Omental fat pad (tissue), 4 donors: ENCODE data around the gene MYBBP1A. TPM values are rescaled to one million over a fixed set of nuclear protein-coding genes. Genes with fewer than 3 reads are reported as not detected.
A peak's percentile ranks its signal among the peaks of the same experiment; 100 is the strongest.
"Not testable (repeated sequence)": the region's sequence is repeated elsewhere in the genome, so short reads cannot be mapped to it uniquely, and the experiment has no call there.

Experiments
- ATAC-seq: fragments of 150-250 bp; one replicate; pipeline ENCODE4 v1.9.1; 2016; ENCODE audit warnings: mild to moderate bottlenecking, moderate library complexity; ENCODE audit not compliant: low FRiP score
- DNase-seq: peaks from one replicate; pipeline ENCODE4 v3.0.0-alpha.2; 2019; ENCODE audit warnings: low spot score
- total RNA-seq, 4 donors: library from RNA; depleted of rRNA; stranded (reverse); fragments of >200 nt; gene quantifications; one replicate each; pipeline ENCODE4 v1.1.0, GENCODE V29; 2016
- TF ChIP-seq, protein P1 (sequence below), 3 donors: fragments of 450-650 bp; IDR thresholded peaks; one replicate each; pipeline ENCODE4 v1.5.1; 2016 to 2017; ENCODE audit warnings: antibody characterized with exemption in 3 of 3, mild to moderate bottlenecking in 3 of 3, moderate library complexity in 2 of 3

Gene MYBBP1A
- total RNA-seq, 4 donors from 2014 or later, result 33.1 to 142 (median 39.1) TPM

DNA sequence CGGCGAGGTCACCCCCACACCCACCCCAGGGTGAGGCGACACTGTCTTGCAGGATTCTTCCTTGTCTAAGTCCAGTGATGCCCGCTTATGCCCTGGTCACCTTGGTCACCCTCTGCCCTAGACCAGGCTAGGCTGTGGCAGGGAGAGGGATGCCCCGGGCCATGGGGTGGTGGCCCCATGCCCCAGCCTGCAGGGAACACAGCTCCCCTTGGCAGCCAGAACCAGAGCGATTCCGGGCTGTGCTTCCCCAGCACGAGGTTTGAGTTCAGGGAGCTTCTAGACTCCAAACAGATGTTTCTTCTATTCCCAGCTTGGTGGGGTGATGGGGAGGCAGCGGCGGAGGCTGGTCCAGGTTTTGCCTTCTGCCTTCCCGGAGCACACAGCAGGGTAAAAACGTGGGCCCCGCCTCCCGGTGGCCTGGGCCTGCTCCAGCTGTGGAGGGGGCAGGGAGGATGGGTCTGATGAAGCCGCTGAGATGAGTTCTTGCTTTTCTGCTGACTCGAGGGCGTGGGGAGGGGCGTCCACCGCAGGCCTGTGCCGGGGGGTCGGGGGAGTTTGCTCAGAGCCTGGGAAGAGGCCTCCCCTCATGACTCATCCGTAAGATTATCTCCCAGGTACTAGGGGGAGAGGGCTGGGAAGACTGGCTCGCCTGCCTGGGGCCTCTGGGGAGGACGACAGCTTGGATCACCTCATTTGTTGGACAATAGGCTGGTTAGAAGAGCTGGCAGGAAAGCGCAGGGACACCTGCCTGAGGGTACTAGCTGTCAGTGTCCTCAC, 44.5 kb upstream of the MYBBP1A start:
- ATAC-seq (peak; percentile 86), DNase-seq (no peak)
- TF ChIP-seq, protein P1, sequence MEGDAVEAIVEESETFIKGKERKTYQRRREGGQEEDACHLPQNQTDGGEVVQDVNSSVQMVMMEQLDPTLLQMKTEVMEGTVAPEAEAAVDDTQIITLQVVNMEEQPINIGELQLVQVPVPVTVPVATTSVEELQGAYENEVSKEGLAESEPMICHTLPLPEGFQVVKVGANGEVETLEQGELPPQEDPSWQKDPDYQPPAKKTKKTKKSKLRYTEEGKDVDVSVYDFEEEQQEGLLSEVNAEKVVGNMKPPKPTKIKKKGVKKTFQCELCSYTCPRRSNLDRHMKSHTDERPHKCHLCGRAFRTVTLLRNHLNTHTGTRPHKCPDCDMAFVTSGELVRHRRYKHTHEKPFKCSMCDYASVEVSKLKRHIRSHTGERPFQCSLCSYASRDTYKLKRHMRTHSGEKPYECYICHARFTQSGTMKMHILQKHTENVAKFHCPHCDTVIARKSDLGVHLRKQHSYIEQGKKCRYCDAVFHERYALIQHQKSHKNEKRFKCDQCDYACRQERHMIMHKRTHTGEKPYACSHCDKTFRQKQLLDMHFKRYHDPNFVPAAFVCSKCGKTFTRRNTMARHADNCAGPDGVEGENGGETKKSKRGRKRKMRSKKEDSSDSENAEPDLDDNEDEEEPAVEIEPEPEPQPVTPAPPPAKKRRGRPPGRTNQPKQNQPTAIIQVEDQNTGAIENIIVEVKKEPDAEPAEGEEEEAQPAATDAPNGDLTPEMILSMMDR (IDR thresholded peaks at IDR 0.05), result no peak

DNA sequence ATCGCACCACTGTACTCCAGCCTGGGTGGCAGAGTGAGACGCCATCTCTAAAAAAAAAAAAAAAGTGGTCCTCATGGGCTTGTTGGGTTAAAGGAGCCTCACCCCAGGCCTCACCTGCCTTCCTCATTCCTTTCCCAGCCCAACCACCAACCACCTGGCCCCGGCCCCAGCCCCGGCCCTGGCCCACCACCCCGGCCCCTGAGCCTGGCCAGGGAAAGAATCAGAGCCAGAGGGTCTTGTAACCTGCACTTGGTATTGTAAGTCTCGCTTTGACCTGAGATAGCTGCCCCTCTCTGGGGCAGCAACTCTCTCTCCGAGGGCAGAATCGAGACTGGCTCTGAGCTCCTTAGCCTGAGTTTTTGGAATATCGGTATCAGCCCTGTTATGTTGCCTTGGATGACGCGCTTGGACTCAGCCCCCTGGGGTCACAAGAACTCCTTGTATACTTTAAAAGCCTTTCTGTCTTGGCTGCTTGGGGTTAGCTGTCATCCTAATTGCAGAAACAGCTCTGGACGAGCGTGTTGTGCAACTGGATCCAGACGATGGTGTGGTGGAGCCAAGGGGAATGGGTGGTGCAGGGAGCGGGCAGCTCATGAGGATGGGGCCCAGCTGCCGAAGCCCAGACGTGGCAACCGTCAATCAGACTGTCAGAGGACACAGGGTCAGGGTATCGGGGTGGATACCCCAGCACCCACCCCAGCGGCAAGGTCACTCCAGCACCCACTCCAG, 43.8 kb upstream of the MYBBP1A start:
- DNase-seq (no peak), ATAC-seq (peak; percentile 75)
- TF ChIP-seq, protein P1 (IDR thresholded peaks at IDR 0.05), result no peak

DNA sequence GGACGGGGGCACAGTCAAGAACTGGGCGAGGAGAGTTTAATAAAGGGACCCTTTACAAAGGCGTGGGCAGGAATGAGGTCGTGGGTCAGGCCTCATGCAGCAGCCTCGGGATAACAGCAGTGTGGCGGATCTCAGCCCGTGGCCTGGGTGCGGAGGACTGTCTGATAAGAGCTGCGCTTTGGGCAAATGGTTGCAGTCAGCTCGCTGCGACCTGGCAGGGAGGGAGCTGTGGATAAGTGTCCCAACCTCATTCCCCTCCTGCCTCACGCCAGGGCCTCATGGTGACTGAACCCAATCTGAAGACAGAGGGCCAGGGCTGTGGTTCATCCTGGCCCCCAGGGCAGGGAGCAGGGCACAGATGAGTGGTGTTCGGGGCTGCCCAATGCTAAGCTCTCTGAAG, 42.8 kb upstream of the MYBBP1A start:
- no peak for ATAC-seq
- TF ChIP-seq, protein P1 (IDR thresholded peaks at IDR 0.05), result no peak

DNA sequence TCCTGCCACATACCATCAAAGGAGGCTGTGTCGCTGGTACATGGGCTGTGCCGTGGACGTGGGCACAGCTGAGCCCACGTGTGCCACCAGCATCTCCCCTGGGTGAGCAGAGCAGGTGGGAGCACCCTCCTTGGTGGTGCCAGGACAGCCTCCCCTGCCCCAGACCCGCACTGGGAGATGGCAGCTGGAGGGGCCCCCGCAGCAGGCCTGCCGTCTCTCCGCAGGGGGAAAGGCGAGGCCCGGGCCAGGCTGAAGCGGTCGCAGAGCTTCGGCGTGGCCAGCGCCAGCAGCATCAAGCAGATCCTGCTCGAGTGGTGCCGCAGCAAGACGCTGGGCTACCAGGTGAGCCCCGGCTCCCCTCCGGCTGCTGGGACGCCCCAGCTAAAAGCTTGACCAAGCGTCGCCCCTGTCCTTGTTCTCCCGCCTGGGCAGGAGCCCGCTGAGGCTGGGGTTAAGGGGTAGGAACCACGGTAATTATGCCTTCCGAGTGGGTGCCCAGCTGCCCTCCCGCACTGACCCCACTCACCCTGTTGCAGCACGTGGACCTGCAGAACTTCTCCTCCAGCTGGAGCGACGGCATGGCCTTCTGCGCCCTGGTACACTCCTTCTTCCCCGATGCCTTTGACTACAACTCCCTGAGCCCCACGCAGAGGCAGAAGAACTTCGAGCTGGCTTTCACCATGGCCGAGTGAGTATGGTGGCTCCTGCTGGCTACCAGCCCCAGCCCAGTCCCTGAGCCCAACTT, 41.6 kb upstream of the MYBBP1A start:
- ATAC-seq (no peak), DNase-seq (no peak)
- TF ChIP-seq, protein P1 (IDR thresholded peaks at IDR 0.05), result no peak

More for the DNA sequence above, 42.8 kb upstream of the MYBBP1A start:
- DNase-seq, result no peak

DNA sequence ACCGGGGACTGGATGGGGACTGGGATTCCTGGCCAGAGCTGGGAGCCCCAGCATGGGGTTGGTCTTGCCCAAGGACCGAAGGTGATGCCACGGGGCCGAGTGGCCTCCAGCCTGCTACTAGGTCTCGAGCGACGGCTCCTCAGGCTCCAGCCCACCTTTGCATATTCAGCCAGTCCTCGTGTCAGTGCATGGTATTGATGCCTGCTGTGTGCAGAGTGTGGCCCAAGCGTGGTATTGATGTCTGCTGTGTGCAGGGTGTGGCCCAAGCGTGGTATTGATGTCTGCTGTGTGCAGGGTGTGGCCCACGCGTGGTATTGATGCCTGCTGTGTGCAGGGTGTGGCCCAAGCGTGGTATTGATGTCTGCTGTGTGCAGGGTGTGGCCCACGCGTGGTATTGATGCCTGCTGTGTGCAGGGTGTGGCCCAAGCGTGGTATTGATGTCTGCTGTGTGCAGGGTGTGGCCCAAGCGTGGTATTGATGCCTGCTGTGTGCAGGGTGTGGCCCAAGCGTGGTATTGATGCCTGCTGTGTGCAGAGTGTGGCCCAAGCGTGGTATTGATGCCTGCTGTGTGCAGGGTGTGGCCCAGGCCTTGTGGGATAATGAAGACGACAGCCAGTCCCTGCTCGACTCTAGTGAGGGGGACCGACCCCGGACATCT, 40.6 kb upstream of the MYBBP1A start:
- not testable (repeated sequence) for DNase-seq, ATAC-seq

DNA sequence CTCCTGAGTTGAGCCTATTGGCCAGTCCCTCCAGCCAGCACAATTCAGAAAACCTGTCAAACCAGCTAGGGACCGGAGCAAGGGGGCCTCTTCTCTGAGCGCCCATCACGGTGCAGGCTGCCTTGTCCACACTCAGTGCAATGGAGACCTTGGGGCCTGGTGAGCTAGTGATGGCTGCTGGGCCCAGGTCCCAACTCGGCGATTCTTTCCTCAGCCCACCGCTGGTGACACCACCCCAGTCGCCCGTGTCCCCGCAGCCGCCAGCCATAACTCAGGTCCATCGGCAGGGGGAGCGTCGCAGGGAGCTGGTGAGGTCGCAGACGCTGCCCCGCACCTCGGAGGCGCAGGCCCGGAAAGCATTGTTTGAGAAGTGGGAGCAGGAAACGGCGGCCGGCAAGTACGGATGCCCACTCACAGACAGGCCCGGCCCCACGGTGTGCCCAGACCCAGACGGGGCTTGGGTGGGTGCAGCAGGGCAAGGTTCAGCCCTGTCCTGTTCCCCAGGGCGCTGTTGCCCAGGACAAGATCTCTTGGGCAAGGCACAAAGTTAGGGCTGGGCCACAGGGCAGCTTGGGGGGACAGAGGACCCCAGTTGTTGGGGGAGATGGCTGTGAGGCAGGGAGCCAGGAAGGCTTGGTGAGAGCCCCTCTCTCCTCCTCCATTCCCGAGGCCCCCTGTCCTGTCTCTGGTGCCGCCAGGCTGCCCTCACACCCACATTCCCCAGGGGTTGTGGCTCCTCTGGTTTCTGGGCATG, 39.9 kb upstream of the MYBBP1A start:
- no peak for ATAC-seq
- DNase-seq, result no peak
- TF ChIP-seq, protein P1 (IDR thresholded peaks at IDR 0.05), result no peak
